HT1080 (cell line): ENCODE measurements around the gene LUZP4. TPM values are rescaled to one million over a fixed set of nuclear protein-coding genes. Genes with fewer than 3 reads are reported as not detected.
"Not testable (repeated sequence)": the region's sequence is repeated elsewhere in the genome, so short reads cannot be mapped to it uniquely, and the experiment has no call there.

Experiments
- DNase-seq: peaks from one replicate; pipeline ENCODE4 v3.0.0-alpha.2; 2015; ENCODE audit warnings: low read depth
- total RNA-seq: library from RNA; depleted of rRNA; stranded (reverse); fragments of >200 nt; shearing (Covaris generic); gene quantifications from 2 replicates; pipeline ENCODE4 v1.2.3, GENCODE V29; 2014; rRNA removed

The LUZP4 gene
- total RNA-seq, 1 experiment from 2014 or later, result not detected

DNA sequence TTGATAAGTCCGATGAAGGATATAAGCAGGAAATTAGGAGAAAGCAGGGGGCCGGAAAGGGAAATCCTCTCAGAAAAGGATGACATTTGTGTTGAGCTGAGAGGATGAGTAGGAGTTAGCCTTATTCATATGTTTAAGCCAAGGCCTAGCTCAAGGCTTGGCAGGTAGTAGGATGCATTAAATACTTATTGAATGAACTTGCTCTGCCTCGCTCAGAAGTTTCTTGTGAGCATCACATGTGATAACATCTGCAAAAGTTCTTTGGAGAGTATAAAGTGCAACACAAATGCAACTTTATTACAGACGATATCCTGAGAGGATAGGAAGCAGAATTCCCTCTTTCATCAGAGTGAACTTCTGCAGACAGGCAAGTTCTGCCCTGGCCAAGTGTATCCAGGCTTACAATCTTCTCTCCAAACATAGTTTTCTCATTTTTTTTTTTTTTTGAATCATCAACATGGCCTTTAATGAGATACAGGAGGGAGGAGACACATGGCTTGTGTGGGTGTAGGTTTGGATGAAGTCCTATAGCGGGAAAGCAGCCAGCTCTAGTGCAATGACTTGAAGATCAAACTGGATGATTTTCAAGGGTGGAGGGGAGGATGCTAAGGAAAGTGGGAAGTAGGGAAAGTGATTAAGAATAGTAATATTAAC lies 48.1 kb downstream of the LUZP4 start:
- no peak for DNase-seq

DNA sequence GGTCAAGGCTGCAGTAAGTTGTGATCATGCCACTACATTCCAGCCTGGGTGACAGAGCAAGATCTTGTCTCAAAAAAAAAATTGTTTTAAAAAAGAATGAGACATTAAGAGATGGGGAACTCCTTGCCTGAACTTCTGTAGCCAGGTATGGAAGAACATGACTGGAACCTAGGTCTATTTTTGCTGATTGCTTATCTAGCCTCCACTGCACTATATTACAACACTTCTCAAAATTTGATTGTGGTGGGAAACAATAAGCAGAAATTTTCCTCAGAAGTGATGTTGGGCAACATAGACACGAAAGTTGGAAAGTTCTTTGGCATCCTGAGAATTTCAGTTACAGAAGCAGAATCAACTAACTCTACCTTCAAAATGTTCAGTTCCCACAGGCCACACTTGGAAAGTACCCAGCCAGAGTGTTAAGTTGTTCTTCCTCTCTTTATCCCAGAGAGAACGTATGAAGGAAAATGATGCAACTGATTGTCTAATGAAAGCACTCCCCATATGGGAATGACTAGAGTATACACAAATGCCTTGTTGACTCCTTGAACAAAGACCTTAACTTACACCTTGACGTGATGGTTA lies 50.0 kb downstream of the LUZP4 start:
- DNase-seq, result no peak

DNA sequence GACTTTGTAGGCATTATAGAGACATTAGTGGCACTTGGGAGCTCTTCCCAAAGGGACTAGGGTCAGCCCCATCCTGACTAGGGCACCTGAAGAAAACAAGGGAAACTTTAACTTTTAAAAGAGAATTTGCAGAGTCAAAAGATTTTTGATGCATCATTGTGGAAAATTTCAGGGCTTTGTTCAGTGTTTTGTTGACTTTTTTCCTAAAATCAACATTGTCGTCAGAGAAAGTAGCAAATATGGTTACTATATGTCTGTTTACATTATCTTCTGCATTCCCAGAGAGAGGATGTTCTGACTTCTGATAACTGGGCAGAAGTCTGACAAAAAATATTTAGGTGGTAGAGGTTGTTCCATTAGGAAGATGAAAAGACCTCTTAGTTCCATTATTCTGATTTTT lies 51.9 kb downstream of the LUZP4 start:
- DNase-seq, result no peak

DNA sequence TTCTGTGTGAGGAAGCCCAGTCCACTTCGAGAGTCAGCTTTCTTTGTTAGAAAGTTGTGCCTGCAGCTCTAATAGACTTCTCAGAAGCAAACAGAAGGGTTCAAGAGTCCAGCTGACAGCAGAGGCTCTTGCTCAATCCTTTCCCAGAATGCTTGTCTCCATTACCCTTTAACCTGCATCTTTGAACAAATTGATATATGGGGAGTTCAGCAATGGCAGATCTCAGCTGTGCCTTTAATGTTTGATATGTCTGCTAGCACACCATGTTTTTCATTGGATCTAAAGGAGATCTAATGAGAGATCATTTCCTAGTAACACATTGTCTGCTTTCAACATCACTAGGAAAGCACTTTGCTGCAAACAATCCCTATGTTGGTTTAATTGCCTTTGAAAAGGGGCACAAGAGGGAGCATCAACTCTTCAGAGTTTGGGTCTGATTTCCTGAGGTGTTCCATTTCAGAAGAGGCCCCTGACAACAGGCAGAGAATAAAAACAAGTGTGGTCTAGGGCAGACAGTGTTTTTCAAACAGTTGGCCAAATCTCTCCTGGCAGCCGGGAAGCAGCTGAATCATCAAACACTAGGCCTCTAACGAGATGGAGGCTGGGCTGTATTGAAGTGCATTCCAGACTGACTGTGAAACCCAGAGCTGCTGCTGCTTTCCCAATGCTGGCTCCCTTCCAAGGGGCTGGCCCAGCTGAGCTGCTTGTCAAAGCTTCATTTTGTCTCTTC lies 55.5 kb downstream of the LUZP4 start:
- DNase-seq, result peak; percentile 92

DNA sequence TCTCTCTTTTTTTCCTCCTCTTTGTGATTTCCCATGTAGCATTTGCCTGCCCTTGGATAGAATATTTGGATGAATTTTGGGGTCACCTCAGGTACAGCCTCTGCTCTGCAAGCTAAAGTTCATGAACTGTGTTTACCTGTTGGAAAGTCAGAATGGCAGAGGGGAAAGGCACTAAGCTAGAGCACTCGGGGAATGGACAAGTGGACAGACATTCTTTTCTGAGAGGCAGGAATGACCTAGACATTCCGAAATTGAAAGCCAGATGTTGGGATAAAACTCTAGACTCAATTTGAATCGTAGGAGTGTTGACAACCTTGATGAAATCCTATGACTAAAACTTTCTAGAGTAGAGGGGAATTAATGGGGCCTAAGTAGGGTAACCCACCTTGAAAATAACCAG lies 56.1 kb downstream of the LUZP4 start:
- DNase-seq, result no peak

DNA sequence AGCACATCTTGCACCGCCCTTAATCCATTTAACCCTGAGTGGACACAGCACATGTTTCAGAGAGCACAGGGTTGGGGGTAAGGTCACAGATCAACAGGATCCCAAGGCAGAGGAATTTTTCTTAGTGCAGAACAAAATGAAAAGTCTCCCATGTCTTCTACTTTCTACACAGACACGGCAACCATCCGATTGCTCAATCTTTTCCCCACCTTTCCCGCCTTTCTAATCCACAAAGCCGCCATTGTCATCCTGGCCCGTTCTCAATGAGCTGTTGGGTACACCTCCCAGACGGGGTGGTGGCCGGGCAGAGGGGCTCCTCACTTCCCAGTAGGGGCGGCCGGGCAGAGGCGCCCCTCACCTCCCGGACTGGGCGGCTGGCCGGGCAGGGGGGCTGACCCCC lies 57.2 kb downstream of the LUZP4 start:
- not testable (repeated sequence) for DNase-seq

DNA sequence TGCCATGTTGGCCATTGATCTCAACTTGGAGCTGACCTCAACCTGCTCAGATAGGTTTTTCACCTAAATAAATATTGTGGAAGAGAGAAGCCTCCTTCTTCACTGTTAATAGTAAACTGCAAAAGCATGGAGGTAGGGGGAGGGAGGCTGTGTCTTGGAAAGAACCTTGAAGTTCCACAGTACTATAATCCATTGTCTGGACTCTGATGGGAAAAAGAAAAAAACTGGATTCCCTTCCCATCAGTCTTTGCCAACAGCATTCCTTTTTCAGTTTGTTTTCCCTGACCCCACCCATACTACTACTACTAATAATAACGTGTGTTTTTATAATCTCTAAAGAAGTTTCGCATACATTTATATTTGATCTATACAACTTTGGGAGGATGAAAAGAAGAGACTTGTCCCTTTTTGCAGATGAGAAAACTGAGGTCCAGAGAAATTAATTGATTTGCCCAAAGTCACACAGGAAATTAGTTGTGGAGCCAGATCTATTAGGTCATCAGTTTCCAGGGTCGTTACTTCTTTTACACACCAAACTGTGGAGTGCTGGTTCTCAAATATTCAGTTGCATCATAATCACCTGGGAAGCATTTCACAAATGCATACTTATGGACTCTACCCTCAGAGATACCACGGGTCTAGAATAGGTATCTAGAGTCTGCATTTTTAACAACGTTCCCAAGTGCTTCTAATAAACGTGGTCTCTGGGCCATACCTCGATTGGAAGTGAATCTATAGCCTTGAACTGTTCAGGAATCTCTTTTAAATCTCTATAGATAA lies 59.1 kb downstream of the LUZP4 start:
- no peak for DNase-seq

DNA sequence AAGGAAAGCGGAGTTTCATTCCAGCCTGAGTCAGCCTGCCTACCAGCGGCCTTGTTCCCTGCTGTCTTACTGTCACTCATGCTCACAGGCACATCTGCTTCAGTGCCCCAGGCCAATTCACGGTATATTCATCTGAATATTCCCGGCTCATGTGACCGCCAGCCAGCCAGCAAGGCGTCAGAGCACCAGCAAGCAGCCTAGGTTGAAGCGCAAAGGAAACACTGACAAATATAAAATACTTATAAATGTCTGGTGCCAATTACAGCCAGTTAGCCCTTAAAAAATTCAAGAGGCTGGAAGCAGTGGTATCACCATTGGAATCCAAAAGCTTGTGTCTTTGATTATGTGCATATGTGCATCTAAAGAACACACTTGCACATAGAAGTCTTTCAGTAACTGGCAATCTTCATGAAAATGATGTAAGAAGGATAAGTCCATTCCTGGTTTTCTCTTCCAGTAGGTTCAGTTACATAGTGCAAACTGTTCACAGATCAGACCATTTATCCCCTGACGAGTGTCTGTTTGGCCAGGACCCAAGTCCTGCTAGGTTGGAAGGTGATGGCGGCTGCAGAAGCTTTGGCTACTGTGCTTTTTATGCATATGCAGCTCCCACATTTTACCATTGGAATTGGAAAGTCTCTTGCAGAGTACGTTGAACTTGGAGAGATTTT lies 61.3 kb downstream of the LUZP4 start:
- DNase-seq, result no peak

DNA sequence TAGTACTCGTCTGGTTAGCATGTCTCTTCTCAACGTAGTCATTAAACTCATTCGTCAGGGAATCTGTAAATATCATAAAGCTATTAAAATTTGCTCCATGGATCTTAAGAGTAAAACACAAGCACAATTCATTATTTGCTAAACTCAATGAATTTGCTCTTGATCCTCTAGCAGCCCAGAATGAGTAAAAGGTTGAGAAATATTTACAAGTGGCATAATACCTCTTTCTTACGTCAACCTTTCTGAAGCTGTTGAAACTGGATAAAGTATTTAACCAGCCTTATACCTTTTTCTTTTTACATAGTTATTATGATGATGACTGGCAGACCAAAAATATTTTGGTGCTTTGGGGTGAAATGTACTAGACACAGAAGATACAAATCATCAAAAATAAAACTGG lies 66.9 kb downstream of the LUZP4 start:
- DNase-seq, result no peak

Other genes starting within 250 kb of the LUZP4 start
- not detected in 2 replicates for gene RBMXL3, start 100.3 kb upstream of the LUZP4 start, total RNA-seq
- gene LRCH2, start 55.6 kb upstream of the LUZP4 start, total RNA-seq, result 2.5 and 3.1 TPM in 2 replicates